ENCODE data around the gene SLC12A4.

GRCh38 chr16:67944690-67945391 lies 23.6 kb downstream of the SLC12A4 start:
- no peak for TF ChIP-seq CTCF (IDR thresholded peaks at IDR 0.05)
- TF ChIP-seq POLR2AphosphoS5 (IDR thresholded peaks at IDR 0.05) = no peak
- TF ChIP-seq POLR2A (IDR thresholded peaks at IDR 0.05) = no peak
